GM12878 (cell line): Measurements from ENCODE around the gene TOP2A. TPM values are rescaled to one million over a fixed set of nuclear protein-coding genes. Genes with fewer than 3 reads are reported as not detected.

Experiments
- ATAC-seq: fragments of 200-7000 bp; cut with Tn5 transposase; 3 replicates; pipeline ENCODE4 v1.9.1; 2020; ENCODE audit warnings: mild to moderate bottlenecking, moderate library complexity
- BruUV-seq: library from RNA; stranded (reverse); fragments of 400-500 nt; replicated peaks from 2 replicates; lab custom pipeline; 2021; lab: Mats Ljungman, UMichigan
- CTCF ChIA-PET: fragments of 300-600 bp; sonication (Branson Sonifier 250); formaldehyde crosslinking; extraction: SDS; loops from one replicate; lab custom pipeline; 2021; ENCODE audit warnings: inconsistent platforms; lab: Yijun Ruan, JAX
- POLR2A ChIA-PET: fragments of 350-600 bp; formaldehyde crosslinking; extraction: SDS; loops from one replicate; lab custom pipeline; 2021; ENCODE audit warnings: inconsistent platforms; lab: Charles Lee
- RAD21 ChIA-PET: fragments of 300-600 bp; sonication (Branson Sonifier 250); formaldehyde crosslinking; loops from one replicate; lab custom pipeline; 2023; ENCODE audit warnings: antibody characterized with exemption; ENCODE audit not compliant: unreplicated experiment; lab: Charles Lee
- SMC1A ChIA-PET: fragments of 300-600 bp; sonication (Branson Sonifier 250); formaldehyde crosslinking; loops from one replicate; lab custom pipeline; 2023; ENCODE audit not compliant: unreplicated experiment, uncharacterized antibody; lab: Charles Lee
- DNase-seq: peaks from one replicate; pipeline ENCODE4 v3.0.0-alpha.2; 2011; ENCODE audit warnings: low read depth, low spot score
- FAIRE-seq: peaks from 3 replicates; lab custom pipeline; 2011; peaks lifted over from hg19 to GRCh38; lab: Jason Lieb, UNC
- H2AFZ ChIP-seq: 2 replicates; pipeline ENCODE4 v1.6.0; 2011; ENCODE audit warnings: low read depth, low read length, control low read depth; ENCODE audit not compliant: control insufficient read depth
- H3K27ac ChIP-seq: 2 replicates; pipeline ENCODE4 v1.5.1; 2011; ENCODE audit warnings: control low read depth; ENCODE audit not compliant: control insufficient read depth, insufficient read depth
- H3K27me3 ChIP-seq, 2 experiments: replicated peaks in 1 of 2; 2 replicates each; pipeline versions ENCODE4 v1.6.0 to v1.6.1; 2011; ENCODE audit warnings: low read length in 1 of 2; ENCODE audit not compliant: control insufficient read depth in 2 of 2, insufficient read depth in 2 of 2
- H3K36me3 ChIP-seq, 2 experiments: 2 replicates each; pipeline ENCODE4 v1.5.1; 2011; ENCODE audit warnings: low read length in 1 of 2; ENCODE audit not compliant: control insufficient read depth in 2 of 2, insufficient read depth in 2 of 2
- H3K4me1 ChIP-seq: 2 replicates; pipeline ENCODE4 v1.6.1; 2011; ENCODE audit warnings: mild to moderate bottlenecking, low read length, moderate library complexity, mixed read lengths; ENCODE audit not compliant: control insufficient read depth, insufficient read depth
- H3K4me2 ChIP-seq: 2 replicates; pipeline ENCODE4 v1.6.0; 2011; ENCODE audit warnings: control low read depth; ENCODE audit not compliant: control insufficient read depth, insufficient read depth
- H3K4me3 ChIP-seq: fragments of 200-600 bp; sonication (generic); 2 replicates; pipeline ENCODE4 v1.5.1; 2016
- H3K79me2 ChIP-seq: 2 replicates; pipeline ENCODE4 v1.6.0; 2011; ENCODE audit warnings: low read length; ENCODE audit not compliant: control insufficient read depth, insufficient read depth
- H3K9ac ChIP-seq: 2 replicates; pipeline ENCODE4 v1.8.0; 2011; ENCODE audit warnings: low read length, control low read depth, mixed read lengths; ENCODE audit not compliant: control insufficient read depth, insufficient read depth
- H3K9me3 ChIP-seq: replicated peaks from 3 replicates; pipeline ENCODE4 v1.5.1; 2011; ENCODE audit warnings: mild to moderate bottlenecking, low read length; ENCODE audit not compliant: control insufficient read depth, insufficient read depth
- H4K20me1 ChIP-seq: 2 replicates; pipeline ENCODE4 v1.6.0; 2011; ENCODE audit not compliant: control insufficient read depth, insufficient read depth
- FOXM1 ChIP-seq: IDR thresholded peaks from 2 replicates; pipeline ENCODE4 v1.6.1; 2012; ENCODE audit warnings: low read depth, mild to moderate bottlenecking, inconsistent platforms, low read length, moderate library complexity
- MEF2A ChIP-seq: IDR thresholded peaks from 2 replicates; pipeline ENCODE4 v1.6.1; 2011; ENCODE audit warnings: low read depth, mild to moderate bottlenecking, low read length, moderate library complexity; ENCODE audit not compliant: insufficient read depth
- NBN ChIP-seq: fragments of 450-650 bp; IDR thresholded peaks from 2 replicates; pipeline ENCODE4 v1.6.1; 2016
- RELB ChIP-seq: fragments of 450-650 bp; IDR thresholded peaks from 2 replicates; pipeline ENCODE4 v1.6.1; 2017; ENCODE audit warnings: low read depth, mild to moderate bottlenecking, moderate library complexity
- RFX5 ChIP-seq: IDR thresholded peaks from 2 replicates; pipeline ENCODE4 v1.6.1; 2011; ENCODE audit warnings: low read depth, low read length, improper control_type of control experiment
- SMAD5 ChIP-seq: IDR thresholded peaks from 2 replicates; pipeline ENCODE4 v1.6.1; 2016; ENCODE audit warnings: antibody characterized with exemption, low read depth
- STAT1 ChIP-seq: fragments of 450-650 bp; conservative IDR thresholded peaks from 2 replicates; pipeline ENCODE4 v1.6.1; 2014; ENCODE audit warnings: antibody characterized with exemption, mild to moderate bottlenecking
- SUPT20H ChIP-seq: IDR thresholded peaks from 2 replicates; pipeline ENCODE4 v1.6.1; 2011; ENCODE audit warnings: low read depth, mild to moderate bottlenecking, low read length, moderate library complexity, borderline replicate concordance; ENCODE audit not compliant: control insufficient read depth
- YBX1 ChIP-seq: fragments of 450-650 bp; IDR thresholded peaks from 2 replicates; pipeline ENCODE4 v1.6.1; 2016; ENCODE audit warnings: antibody characterized with exemption
- WGBS: methylation state at CpG from one replicate; pipeline ENCODE4 v1.1.6; 2016; ENCODE audit warnings: low lambda C conversion rate; ENCODE audit not compliant: insufficient replicate concordance, insufficient coverage; ENCODE audit errors: missing lambda C conversion rate; 5-methylcytosine and 5-hydroxymethylcytosine counted together
- in situ Hi-C: fragments of 300-500 bp; cut with MboI; formaldehyde crosslinking; loops from 9 replicates; pipeline ENCODE4 v1.14.3; 2018; ENCODE audit warnings: mixed read lengths
- intact Hi-C: fragments of 100-400 bp; cut with micrococcal nuclease; formaldehyde crosslinking; loops from one replicate; pipeline ENCODE4 v1.14.2; 2022; ENCODE audit not compliant: unreplicated experiment
- polyA plus RNA-seq, 11 experiments: library from polyadenylated mRNA; depleted of rRNA in 4 of 11; unstranded in 6 of 11; stranded (reverse) in 5 of 11; fragments of >200 nt; fragmentation: Nextera tagmentation in 4 of 11; fragmentation: Illumina TruSeq in 1 of 11; extraction: Ambion mirVana in 4 of 11; extraction: Trizol in 1 of 11; gene quantifications; 1 replicate in 1 of 11; 2 replicates in 10 of 11; pipeline versions ENCODE4 v1.2.1 to v1.2.3, GENCODE V29; 2011 to 2016; ENCODE audit warnings: inconsistent platforms in 2 of 11, missing spikeins in 2 of 11, low read depth in 1 of 11
- total RNA-seq, 4 experiments: library from RNA; depleted of rRNA in 3 of 4; stranded (reverse); fragments of >200 nt in 3 of 4; fragmentation: Illumina TruSeq in 1 of 4; extraction: Trizol in 1 of 4; gene quantifications; 2 replicates each; pipeline versions ENCODE4 v1.2.1 to v1.2.3, GENCODE V29; 2013 to 2021

The TOP2A gene
- total and polyA plus RNA-seq, 10 of the 15 experiments (the other 5 are each of a cell fraction or from before 2014, with no cell fraction given): 117 to 275 (median 232) TPM

- no peak for TF ChIP-seq STAT1
- TF ChIP-seq SMAD5: peak; percentile 45; the same call in 1 of the 2 replicates
- peak; percentile 98 for TF ChIP-seq FOXM1
- TF ChIP-seq RFX5: peak; percentile 76
These were observed at the start of gene TOP2A (continued) for GRCh38 chr17:40417609-40418427.

GRCh38 chr17:40467281-40467867 lies 49.7 kb upstream of the TOP2A start:
- H3K27ac ChIP-seq: no peak overlapping the region
- no peak for TF ChIP-seq MEF2A
- TF ChIP-seq NBN: no peak
- no peak for TF ChIP-seq SUPT20H
- TF ChIP-seq RFX5: no peak
- no peak for TF ChIP-seq RELB
- no peak for TF ChIP-seq YBX1
- TF ChIP-seq, all 136 proteins: peak for 0
- Histone ChIP-seq H3K36me3 (no peaks in the 10 kb centered on the region), H3K79me2 (no peaks in the 10 kb centered on the region), H3K9ac (no peak overlapping the region), H3K4me2 (no peak overlapping the region), H3K9me3 (no peaks in the 10 kb centered on the region), H3K27me3 (no peaks in the 10 kb centered on the region), H4K20me1 (no peaks in the 10 kb centered on the region), H3K4me1 (no peaks in the 10 kb centered on the region), H3K4me3 (no peak overlapping the region), H2AFZ (no peak overlapping the region)
- intact Hi-C loops (no loop called here), in situ Hi-C loops (no loop called here)
- FAIRE-seq (no peak), ATAC-seq (no peak), DNase-seq (no peak)
- ChIA-PET RAD21 (no interaction called here), CTCF (interaction anchor here (1.0 to 1.4 kb wide), 2 partner anchors 9 to 51 kb away, joined by 3 to 4 read pairs; no protein-coding TSS in a partner anchor), POLR2A (no interaction called here), SMC1A (no interaction called here)
- WGBS: 49% methylated on average over 2 of the region's 2 CpGs
- no TSS peak for BruUV-seq
